IMR-90 (cell line): ENCODE measurements around the gene DSCAML1. TPM values are rescaled to one million over a fixed set of nuclear protein-coding genes. Genes with fewer than 3 reads are reported as not detected.

Source experiments
- ATAC-seq: fragments of 200-7000 bp; cut with Tn5 transposase; 2 replicates; pipeline ENCODE4 v1.9.1; 2020; ENCODE audit warnings: low read depth, mild to moderate bottlenecking, moderate library complexity
- BruUV-seq: library from RNA; stranded (reverse); fragments of 400-500 nt; replicated peaks from 2 replicates; lab custom pipeline; 2021; lab: Mats Ljungman, UMichigan
- CTCF ChIA-PET: fragments of 300-600 bp; formaldehyde crosslinking; extraction: SDS; loops from one replicate; lab custom pipeline; 2021; ENCODE audit warnings: antibody characterized with exemption; lab: Yijun Ruan, JAX
- POLR2A ChIA-PET: fragments of 300-600 bp; sonication (Branson Sonifier 250); formaldehyde crosslinking; loops from one replicate; lab custom pipeline; 2022; ENCODE audit warnings: antibody characterized with exemption; ENCODE audit not compliant: unreplicated experiment; lab: Charles Lee
- DNase-seq: peaks from one replicate; pipeline ENCODE4 v3.0.0; 2013
- H2AFZ ChIP-seq: replicated peaks from 2 replicates; pipeline ENCODE3; 2013; ENCODE audit warnings: low read length, mild to moderate bottlenecking; ENCODE audit not compliant: poor library complexity
- H2AK5ac ChIP-seq: 2 replicates; pipeline ENCODE4 v1.6.1; 2013; ENCODE audit warnings: low read depth, low read length, inconsistent platforms
- H2AK9ac ChIP-seq: replicated peaks from 2 replicates; pipeline ENCODE3; 2013; ENCODE audit warnings: mild to moderate bottlenecking, low read depth, low read length, moderate library complexity; ENCODE audit not compliant: poor library complexity
- H2BK120ac ChIP-seq: 2 replicates; pipeline ENCODE4 v1.6.1; 2013; ENCODE audit warnings: low read depth, low read length, inconsistent platforms
- H2BK15ac ChIP-seq: 3 replicates; pipeline ENCODE4 v1.6.1; 2013; ENCODE audit warnings: low read depth, low read length, inconsistent platforms
- H2BK20ac ChIP-seq: 2 replicates; pipeline ENCODE4 v1.6.1; 2013; ENCODE audit warnings: low read depth, mild to moderate bottlenecking, inconsistent platforms, low read length, moderate library complexity
- H2BK5ac ChIP-seq: 2 replicates; pipeline ENCODE4 v1.6.1; 2013; ENCODE audit warnings: mild to moderate bottlenecking, low read depth, low read length, inconsistent platforms; ENCODE audit not compliant: poor library complexity, severe bottlenecking
- H3K14ac ChIP-seq: replicated peaks from 2 replicates; pipeline ENCODE4 v1.6.1; 2013; ENCODE audit warnings: low read depth, low read length, inconsistent platforms
- H3K18ac ChIP-seq: 2 replicates; pipeline ENCODE4 v1.6.1; 2013; ENCODE audit warnings: low read depth, low read length, control low read depth
- H3K23ac ChIP-seq: 2 replicates; pipeline ENCODE4 v1.6.1; 2013; ENCODE audit warnings: low read depth, low read length, inconsistent platforms
- H3K27ac ChIP-seq: 2 replicates; pipeline ENCODE4 v1.5.1; 2013; ENCODE audit warnings: mild to moderate bottlenecking, control low read depth, low read length; ENCODE audit not compliant: insufficient read depth
- H3K27me3 ChIP-seq: 2 replicates; pipeline ENCODE4 v1.6.1; 2013; ENCODE audit warnings: low read length; ENCODE audit not compliant: control insufficient read depth, insufficient read depth
- H3K36me3 ChIP-seq: 2 replicates; pipeline ENCODE4 v1.6.1; 2013; ENCODE audit warnings: low read length, mixed read lengths; ENCODE audit not compliant: control insufficient read depth, insufficient read depth
- H3K4ac ChIP-seq: 2 replicates; pipeline ENCODE4 v1.6.1; 2013; ENCODE audit warnings: low read depth, low read length, inconsistent platforms
- H3K4me1 ChIP-seq: 2 replicates; pipeline ENCODE4 v1.6.1; 2013; ENCODE audit warnings: low read length, mixed read lengths; ENCODE audit not compliant: control insufficient read depth, insufficient read depth
- H3K4me2 ChIP-seq: 2 replicates; pipeline ENCODE4 v1.6.1; 2013; ENCODE audit warnings: low read depth, mild to moderate bottlenecking, control low read depth, low read length, moderate library complexity
- H3K4me3 ChIP-seq: 2 replicates; pipeline ENCODE4 v1.5.1; 2013; ENCODE audit warnings: low read depth, mild to moderate bottlenecking, control low read depth, low read length, moderate library complexity; ENCODE audit not compliant: insufficient read depth
- H3K56ac ChIP-seq: 2 replicates; pipeline ENCODE4 v1.6.1; 2013; ENCODE audit warnings: low read length, inconsistent platforms; ENCODE audit not compliant: insufficient read depth; ENCODE audit errors: extremely low read depth
- H3K79me1 ChIP-seq, 2 experiments: 2 replicates each; pipeline ENCODE4 v1.6.1; 2013; ENCODE audit warnings: low read length in 2 of 2, inconsistent platforms in 1 of 2, low read depth in 1 of 2
- H3K9ac ChIP-seq: 2 replicates; pipeline ENCODE4 v1.6.1; 2013; ENCODE audit warnings: low read depth, low read length, control low read depth
- H3K9me1 ChIP-seq: 2 replicates; pipeline ENCODE4 v1.6.1; 2013; ENCODE audit warnings: low read length, inconsistent platforms; ENCODE audit not compliant: insufficient read depth
- H3K9me3 ChIP-seq: 2 replicates; pipeline ENCODE4 v1.6.1; 2013; ENCODE audit warnings: low read length; ENCODE audit not compliant: control insufficient read depth, insufficient read depth
- H4K20me1 ChIP-seq: 2 replicates; pipeline ENCODE4 v1.6.1; 2013; ENCODE audit warnings: low read length, inconsistent platforms; ENCODE audit not compliant: insufficient read depth
- H4K5ac ChIP-seq: 2 replicates; pipeline ENCODE4 v1.6.1; 2013; ENCODE audit warnings: mild to moderate bottlenecking, low read depth, low read length, control low read depth
- H4K8ac ChIP-seq, 2 experiments: 2 replicates each; pipeline ENCODE4 v1.6.1; 2013; ENCODE audit warnings: low read depth in 2 of 2, low read length in 2 of 2, control low read depth in 1 of 2, inconsistent platforms in 1 of 2
- H4K91ac ChIP-seq: 2 replicates; pipeline ENCODE4 v1.6.1; 2013; ENCODE audit warnings: low read depth, low read length, inconsistent platforms; ENCODE audit not compliant: insufficient read depth
- BHLHE40 ChIP-seq: fragments of 150-350 bp; IDR thresholded peaks from 2 replicates; pipeline ENCODE4 v1.6.1; 2016; ENCODE audit warnings: mild to moderate bottlenecking, low read depth, low read length
- CEBPB ChIP-seq: IDR thresholded peaks from 2 replicates; pipeline ENCODE4 v1.6.1; 2012; ENCODE audit warnings: low read depth, low read length, improper control_type of control experiment
- CHD1 ChIP-seq: IDR thresholded peaks from 2 replicates; pipeline ENCODE4 v1.6.1; 2012; ENCODE audit warnings: low read depth, low read length, improper control_type of control experiment
- FOS ChIP-seq: fragments of 150-350 bp; IDR thresholded peaks from 2 replicates; pipeline ENCODE4 v1.6.1; 2016; ENCODE audit warnings: low read depth, low read length
- MAFK ChIP-seq: IDR thresholded peaks from 2 replicates; pipeline ENCODE4 v1.6.1; 2012; ENCODE audit warnings: low read depth, low read length, improper control_type of control experiment
- NFE2L2 ChIP-seq: fragments of 150-350 bp; IDR thresholded peaks from 2 replicates; pipeline ENCODE4 v1.6.1; 2016; ENCODE audit warnings: low read depth, mild to moderate bottlenecking, low read length
- RAD21 ChIP-seq: IDR thresholded peaks from 2 replicates; pipeline ENCODE4 v1.6.1; 2012; ENCODE audit warnings: low read length, improper control_type of control experiment
- RCOR1 ChIP-seq: IDR thresholded peaks from 2 replicates; pipeline ENCODE4 v1.6.1; 2012; ENCODE audit warnings: mild to moderate bottlenecking, low read length, improper control_type of control experiment; ENCODE audit not compliant: insufficient replicate concordance
- RFX5 ChIP-seq: IDR thresholded peaks from 2 replicates; pipeline ENCODE4 v1.8.0; 2012; ENCODE audit warnings: low read depth, mild to moderate bottlenecking, low read length, moderate library complexity
- WGBS, 2 experiments: methylation state at CpG; one replicate each; pipeline versions ENCODE4 v1.1.5 to v1.1.7; 2013; ENCODE audit warnings: missing lambda C conversion rate in 2 of 2; ENCODE audit not compliant: insufficient read length in 1 of 2; ENCODE audit errors: extremely low coverage in 2 of 2; 5-methylcytosine and 5-hydroxymethylcytosine counted together
- dilution Hi-C: fragments of 300-500 bp; cut with HindIII; formaldehyde crosslinking; loops from one replicate; pipeline ENCODE4 v1.14.3; 2018; ENCODE audit warnings: low sequenced_read_pairs; ENCODE audit not compliant: unreplicated experiment
- in situ Hi-C: fragments of 300-500 bp; cut with MboI; formaldehyde crosslinking; loops from 3 replicates; pipeline ENCODE4 v1.14.3; 2019; ENCODE audit warnings: low sequenced_read_pairs, inconsistent platforms, mixed read lengths
- intact Hi-C: fragments of 100-400 bp; cut with micrococcal nuclease; formaldehyde crosslinking; loops from 2 replicates; pipeline ENCODE4 v1.10.0; 2022
- polyA plus RNA-seq, 3 experiments: library from polyadenylated mRNA; depleted of rRNA; stranded (reverse); fragments of >200 nt; gene quantifications; 2 replicates each; pipeline ENCODE4 v1.2.3, GENCODE V29; 2012; ENCODE audit warnings: low replicate concordance in 1 of 3
- total RNA-seq: library from RNA; depleted of rRNA; stranded (reverse); fragments of >200 nt; gene quantifications from 2 replicates; pipeline ENCODE4 v1.2.3, GENCODE V29; 2012
- TF ChIP-seq, protein P1 (sequence below): fragments of 150-350 bp; IDR thresholded peaks from 2 replicates; pipeline ENCODE4 v1.6.1; 2017; ENCODE audit warnings: mild to moderate bottlenecking, antibody characterized with exemption, low read length, low read depth

Gene DSCAML1
- total and polyA plus RNA-seq, 2 of the 4 experiments (the other 2 are of a cell fraction) = not detected

DNA sequence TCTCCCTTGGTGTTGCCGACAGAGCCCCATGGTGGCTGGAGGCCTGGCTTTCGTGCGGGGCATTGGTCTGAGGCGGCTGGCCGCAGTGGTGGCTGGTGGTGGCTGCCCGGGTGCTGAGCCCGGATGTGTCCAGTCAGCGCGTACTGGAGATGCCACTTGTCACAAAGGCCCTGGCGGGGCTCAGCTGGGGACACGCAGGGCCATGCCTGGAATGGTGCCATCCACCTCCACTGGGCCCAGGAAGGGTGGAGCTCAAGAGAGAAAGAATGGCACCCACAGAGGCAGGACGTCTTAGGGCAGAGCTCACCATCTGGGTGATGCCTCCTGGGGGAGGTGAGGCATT, 376.9 kb downstream of the DSCAML1 start:
- Histone ChIP-seq H3K14ac (no peak overlapping the region), H3K36me3 (no peaks in the 10 kb centered on the region), H2BK5ac (no peak overlapping the region), H3K4me1 (no peaks in the 10 kb centered on the region), H3K79me1 (no peaks in the 10 kb centered on the region), H4K20me1 (no peaks in the 10 kb centered on the region), H2BK120ac (no peak overlapping the region), H4K8ac (no peak overlapping the region), H3K27me3 (peaks cover 19% of the 10 kb centered on the region), H3K9me1 (no peaks in the 10 kb centered on the region), H2BK15ac (no peak overlapping the region), H3K4me3 (no peak overlapping the region), H2AK5ac (no peak overlapping the region), H3K56ac (no peak overlapping the region), H4K91ac (no peak overlapping the region), H3K9ac (no peak overlapping the region), H2AFZ (no peak overlapping the region), H3K23ac (no peak overlapping the region), H2BK20ac (no peak overlapping the region), H3K4ac (no peak overlapping the region), H2AK9ac (no peak overlapping the region), H3K27ac (no peak overlapping the region), H3K18ac (no peak overlapping the region), H4K5ac (no peak overlapping the region), H3K9me3 (no peaks in the 10 kb centered on the region), H3K4me2 (no peak overlapping the region)
- dilution Hi-C loops = no loop called here
- no TSS peak for BruUV-seq
- CTCF ChIA-PET = no interaction called here
- DNase-seq = no peak
- POLR2A ChIA-PET = no interaction called here
- TF ChIP-seq RFX5 = no peak
- TF ChIP-seq, protein P1, sequence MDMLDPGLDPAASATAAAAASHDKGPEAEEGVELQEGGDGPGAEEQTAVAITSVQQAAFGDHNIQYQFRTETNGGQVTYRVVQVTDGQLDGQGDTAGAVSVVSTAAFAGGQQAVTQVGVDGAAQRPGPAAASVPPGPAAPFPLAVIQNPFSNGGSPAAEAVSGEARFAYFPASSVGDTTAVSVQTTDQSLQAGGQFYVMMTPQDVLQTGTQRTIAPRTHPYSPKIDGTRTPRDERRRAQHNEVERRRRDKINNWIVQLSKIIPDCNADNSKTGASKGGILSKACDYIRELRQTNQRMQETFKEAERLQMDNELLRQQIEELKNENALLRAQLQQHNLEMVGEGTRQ = no peak
- no peak for TF ChIP-seq NFE2L2
- TF ChIP-seq BHLHE40 = no peak
- no peak for TF ChIP-seq MAFK
- no peak for TF ChIP-seq RAD21
- no peak for TF ChIP-seq FOS
- TF ChIP-seq CEBPB = no peak
- no peak for TF ChIP-seq RCOR1
- no peak for TF ChIP-seq CHD1
- 100% methylated on average over 2 of the region's 12 CpGs; no CpG with 5 or more reads in 1 of the 2 experiments for WGBS, 2 experiments
- in situ Hi-C loops = no loop called here
- intact Hi-C loops = no loop called here
- ATAC-seq = no peak
